Measurements from ENCODE around the gene PDE4C.

The PDE4C gene

DNA sequence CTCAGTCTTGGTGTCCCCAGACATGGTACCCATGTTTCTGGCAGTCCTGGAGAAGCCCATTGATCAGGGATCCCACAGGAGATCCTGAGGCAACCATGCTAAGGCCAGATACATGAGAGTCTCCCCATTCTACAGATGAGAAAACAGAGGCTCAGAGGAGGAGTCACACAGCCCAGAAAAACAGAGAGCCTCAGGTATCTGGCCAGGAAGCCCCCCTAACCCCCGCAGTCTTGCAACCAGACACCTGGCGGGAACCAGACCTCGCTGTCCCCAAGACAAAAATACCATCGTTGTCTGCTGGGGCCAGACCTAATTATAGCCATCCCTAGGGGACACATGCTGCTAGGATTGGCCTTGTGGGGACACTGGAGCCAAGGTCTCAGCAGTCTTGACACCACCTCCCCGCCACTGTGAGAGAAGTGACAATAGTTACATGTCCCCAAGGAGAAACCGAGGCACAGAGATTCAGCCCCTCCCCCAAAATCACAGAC lies 1.6 kb upstream of the PDE4C start:
- TF ChIP-seq SP2 (tag by site-specific recombination; IDR thresholded peaks at IDR 0.05) = no peak
- no peak for TF ChIP-seq SETDB1 (IDR thresholded peaks at IDR 0.05; ENCODE audit: insufficient read length, low read length)
- no peak for TF ChIP-seq ZNF561 (tag by site-specific recombination; IDR thresholded peaks at IDR 0.05; ENCODE audit: borderline replicate concordance)
- TF ChIP-seq, protein P1, sequence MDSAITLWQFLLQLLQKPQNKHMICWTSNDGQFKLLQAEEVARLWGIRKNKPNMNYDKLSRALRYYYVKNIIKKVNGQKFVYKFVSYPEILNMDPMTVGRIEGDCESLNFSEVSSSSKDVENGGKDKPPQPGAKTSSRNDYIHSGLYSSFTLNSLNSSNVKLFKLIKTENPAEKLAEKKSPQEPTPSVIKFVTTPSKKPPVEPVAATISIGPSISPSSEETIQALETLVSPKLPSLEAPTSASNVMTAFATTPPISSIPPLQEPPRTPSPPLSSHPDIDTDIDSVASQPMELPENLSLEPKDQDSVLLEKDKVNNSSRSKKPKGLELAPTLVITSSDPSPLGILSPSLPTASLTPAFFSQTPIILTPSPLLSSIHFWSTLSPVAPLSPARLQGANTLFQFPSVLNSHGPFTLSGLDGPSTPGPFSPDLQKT (IDR thresholded peaks at IDR 0.05; ENCODE audit: borderline replicate concordance, low read depth, low read length) = no peak
- TF ChIP-seq ZNF155 (tag by site-specific recombination; IDR thresholded peaks at IDR 0.05) = no peak
- TF ChIP-seq ZNF548 (tag by site-specific recombination; IDR thresholded peaks at IDR 0.05) = no peak
- TF ChIP-seq ZNF549 (tag by site-specific recombination; IDR thresholded peaks at IDR 0.05) = no peak
- TF ChIP-seq ZNF398 (tag by site-specific recombination; IDR thresholded peaks at IDR 0.05) = no peak
- no peak for TF ChIP-seq ZNF571 (tag by site-specific recombination; IDR thresholded peaks at IDR 0.05)
- TF ChIP-seq ZNF112 (tag by site-specific recombination; IDR thresholded peaks at IDR 0.05) = no peak
- H3K36me3 ChIP-seq (ENCODE audit: control insufficient read depth in 2 of 2, insufficient read depth in 1 of 2, low read length in 2 of 2) = no peaks in the 10 kb centered on the region
- H3K4me1 ChIP-seq (ENCODE audit: control insufficient read depth, insufficient read depth, low read length) = no peaks in the 10 kb centered on the region; the same call in 1 of the 2 replicates
- no peak overlapping the region for H3K27ac ChIP-seq (ENCODE audit: extremely low read depth, low read depth, low read length)
- no peak overlapping the region for H3K4me3 ChIP-seq (ENCODE audit: low read depth, low read length)
- H3K9me3 ChIP-seq (ENCODE audit: control insufficient read depth, insufficient read depth, low read depth, low read length) = no peaks in the 10 kb centered on the region
- ChIA-PET CTCF (interaction anchor here (0.6 kb wide), 2 partner anchors 11 to 28 kb away, joined by 3 read pairs; no protein-coding TSS in a partner anchor), POLR2A (no interaction called here)

- no peaks in the 10 kb centered on the region for H3K9me3 ChIP-seq (ENCODE audit: control insufficient read depth, insufficient read depth, low read depth, low read length)
- no peak for TF ChIP-seq ZSCAN5A (tag by site-specific recombination; IDR thresholded peaks at IDR 0.05)
- peak; percentile 69; the same call in 1 of the 2 replicates for TF ChIP-seq PRDM4 (tag by site-specific recombination; IDR thresholded peaks at IDR 0.05)
- no peaks in the 10 kb centered on the region for H3K36me3 ChIP-seq (ENCODE audit: control insufficient read depth in 2 of 2, insufficient read depth in 1 of 2, low read length in 2 of 2)
- POLR2A ChIA-PET = no interaction called here
- H3K4me3 ChIP-seq (ENCODE audit: low read depth, low read length) = no peak overlapping the region
- CTCF ChIA-PET = no interaction called here
- H3K27ac ChIP-seq (ENCODE audit: extremely low read depth, low read depth, low read length) = no peak overlapping the region
- no peaks in the 10 kb centered on the region; the same call in 1 of the 2 replicates for H3K4me1 ChIP-seq (ENCODE audit: control insufficient read depth, insufficient read depth, low read length)
Observed at GRCh38 chr19:18226956-18227780, 930 bp upstream of the PDE4C start.

DNA sequence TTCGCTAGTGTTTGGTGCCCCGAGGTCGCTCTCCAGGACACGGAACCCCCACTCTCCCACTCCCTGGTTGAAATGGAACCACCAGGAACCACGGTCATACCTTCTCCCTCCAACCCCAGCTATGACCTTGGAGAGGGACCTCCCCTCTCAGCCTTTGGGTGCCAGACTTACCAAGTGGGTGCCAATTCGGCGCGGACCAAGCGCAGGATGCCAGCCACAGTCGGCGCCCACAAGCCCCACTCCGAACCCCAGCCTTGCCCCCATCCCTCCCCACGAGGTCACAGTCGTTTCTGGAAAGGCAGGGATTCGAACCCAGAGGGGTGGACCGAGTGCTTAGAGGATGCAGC lies 910 bp downstream of the PDE4C start:
- ChIA-PET CTCF (no interaction called here), POLR2A (no interaction called here)

More for the DNA sequence above, 910 bp downstream of the PDE4C start:
- Histone ChIP-seq H3K4me1 (ENCODE audit: control insufficient read depth, insufficient read depth, low read length) (no peaks in the 10 kb centered on the region; the same call in 1 of the 2 replicates), H3K9me3 (ENCODE audit: control insufficient read depth, insufficient read depth, low read depth, low read length) (no peaks in the 10 kb centered on the region), H3K27ac (ENCODE audit: extremely low read depth, low read depth, low read length) (no peak overlapping the region), H3K4me3 (ENCODE audit: low read depth, low read length) (no peak overlapping the region), H3K36me3 (ENCODE audit: control insufficient read depth in 2 of 2, insufficient read depth in 1 of 2, low read length in 2 of 2) (no peaks in the 10 kb centered on the region)
- TF ChIP-seq ZNF510 (tag by site-specific recombination; IDR thresholded peaks at IDR 0.05; ENCODE audit: insufficient replicate concordance) (no peak), ZFP41 (tag by site-specific recombination; IDR thresholded peaks at IDR 0.05; ENCODE audit: borderline replicate concordance) (no peak), ZNF596 (tag by site-specific recombination; IDR thresholded peaks at IDR 0.05) (no peak), ZNF501 (tag by site-specific recombination; IDR thresholded peaks at IDR 0.05) (no peak), ZNF404 (tag by site-specific recombination; IDR thresholded peaks at IDR 0.05) (no peak), KLF8 (tag by site-specific recombination; IDR thresholded peaks at IDR 0.05) (no peak), ZNF660 (tag by site-specific recombination; IDR thresholded peaks at IDR 0.05) (no peak), ZNF266 (tag by site-specific recombination; IDR thresholded peaks at IDR 0.05; ENCODE audit: low read depth) (no peak), ZNF624 (tag by site-specific recombination; IDR thresholded peaks at IDR 0.05) (no peak), ZNF2 (tag by site-specific recombination; IDR thresholded peaks at IDR 0.05) (no peak), ZNF792 (tag by site-specific recombination; IDR thresholded peaks at IDR 0.05) (no peak), ZNF548 (tag by site-specific recombination; IDR thresholded peaks at IDR 0.05) (no peak)
- TF ChIP-seq, protein P2, sequence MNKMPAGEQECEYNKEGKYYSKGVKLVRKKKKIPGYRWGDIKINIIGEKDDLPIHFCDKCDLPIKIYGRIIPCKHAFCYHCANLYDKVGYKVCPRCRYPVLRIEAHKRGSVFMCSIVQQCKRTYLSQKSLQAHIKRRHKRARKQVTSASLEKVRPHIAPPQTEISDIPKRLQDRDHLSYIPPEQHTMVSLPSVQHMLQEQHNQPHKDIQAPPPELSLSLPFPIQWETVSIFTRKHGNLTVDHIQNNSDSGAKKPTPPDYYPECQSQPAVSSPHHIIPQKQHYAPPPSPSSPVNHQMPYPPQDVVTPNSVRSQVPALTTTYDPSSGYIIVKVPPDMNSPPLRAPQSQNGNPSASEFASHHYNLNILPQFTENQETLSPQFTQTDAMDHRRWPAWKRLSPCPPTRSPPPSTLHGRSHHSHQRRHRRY (tag by site-specific recombination; IDR thresholded peaks at IDR 0.05) = no peak

Data from HEK293 (cell line).